Ishikawa (cell line): ENCODE results near the gene CIPC.

Experiments
- CEBPB ChIP-seq: IDR thresholded peaks from 2 replicates; pipeline ENCODE4 v1.6.1; 2012
- EP300 ChIP-seq: IDR thresholded peaks from 2 replicates; pipeline ENCODE4 v1.6.1; 2012; ENCODE audit warnings: borderline replicate concordance
- NFIC ChIP-seq: IDR thresholded peaks from 2 replicates; pipeline ENCODE4 v1.6.1; 2012
- RAD21 ChIP-seq: IDR thresholded peaks from 2 replicates; pipeline ENCODE4 v1.6.1; 2012; ENCODE audit warnings: low read depth
- REST ChIP-seq: IDR thresholded peaks from 2 replicates; pipeline ENCODE4 v1.6.1; 2012; ENCODE audit warnings: low read depth, mild to moderate bottlenecking
- TAF1 ChIP-seq: IDR thresholded peaks from 2 replicates; pipeline ENCODE4 v1.6.1; 2012; ENCODE audit warnings: low read depth, mild to moderate bottlenecking
- TEAD4 ChIP-seq: IDR thresholded peaks from 2 replicates; pipeline ENCODE4 v1.6.1; 2012
- USF1 ChIP-seq: IDR thresholded peaks from 2 replicates; pipeline ENCODE4 v1.6.1; 2012
- YY1 ChIP-seq: IDR thresholded peaks from 2 replicates; pipeline ENCODE4 v1.6.1; 2012; ENCODE audit warnings: low read depth
- ZBTB7A ChIP-seq: IDR thresholded peaks from 2 replicates; pipeline ENCODE4 v1.6.1; 2012; ENCODE audit warnings: low read depth

GRCh38 chr14:77084985-77085384 lies 13.1 kb upstream of the CIPC start:
- TF ChIP-seq TEAD4 (no peak), RAD21 (no peak), USF1 (no peak), REST (no peak), EP300 (no peak), CEBPB (no peak), NFIC (no peak), TAF1 (no peak), ZBTB7A (no peak), YY1 (no peak)
